OCI-LY7 (cell line): ENCODE measurements around the gene RNF186. TPM values are rescaled to one million over a fixed set of nuclear protein-coding genes. Genes with fewer than 3 reads are reported as not detected.
A peak's percentile ranks its signal among the peaks of the same experiment; 100 is the strongest.

ENCODE experiments used
- BruUV-seq: library from RNA; stranded (reverse); fragments of 400-500 nt; replicated peaks from 2 replicates; lab custom pipeline; 2021; lab: Mats Ljungman, UMichigan
- CTCF ChIA-PET: fragments of 300-600 bp; sonication (Branson Sonifier 250); formaldehyde crosslinking; loops from one replicate; lab custom pipeline; 2022; ENCODE audit warnings: antibody characterized with exemption; ENCODE audit not compliant: unreplicated experiment; lab: Charles Lee
- POLR2A ChIA-PET: fragments of 300-600 bp; sonication (Branson Sonifier 250); formaldehyde crosslinking; loops from one replicate; lab custom pipeline; 2022; ENCODE audit warnings: antibody characterized with exemption; lab: Charles Lee
- DNase-seq: peaks from one replicate; pipeline ENCODE4 v3.0.0-alpha.2; 2015; ENCODE audit warnings: low spot score
- H2AFZ ChIP-seq: fragments of 200-600 bp; sonication (generic), shearing (Covaris generic); 2 replicates; pipeline ENCODE4 v1.6.1; 2014; ENCODE audit warnings: mild to moderate bottlenecking, antibody characterized with exemption, low read length, moderate library complexity
- H3K27ac ChIP-seq: fragments of 200-600 bp; sonication (generic); 2 replicates; pipeline ENCODE4 v1.5.1; 2014; ENCODE audit warnings: mixed run types, low read depth, mild to moderate bottlenecking, moderate library complexity, low read length, inconsistent platforms; ENCODE audit not compliant: poor library complexity, severe bottlenecking
- H3K36me3 ChIP-seq: fragments of 200-600 bp; sonication (generic); 2 replicates; pipeline ENCODE4 v1.6.1; 2014; ENCODE audit warnings: mild to moderate bottlenecking, antibody characterized with exemption, low read length, moderate library complexity, mixed read lengths; ENCODE audit not compliant: insufficient read depth
- H3K4me1 ChIP-seq: fragments of 200-600 bp; sonication (generic); 2 replicates; pipeline ENCODE4 v1.5.1; 2014; ENCODE audit warnings: mild to moderate bottlenecking, low read length; ENCODE audit not compliant: insufficient read depth, poor library complexity, severe bottlenecking
- H3K4me2 ChIP-seq: fragments of 200-600 bp; sonication (generic); 2 replicates; pipeline ENCODE4 v1.6.1; 2014; ENCODE audit warnings: mild to moderate bottlenecking, low read length
- H3K4me3 ChIP-seq: fragments of 200-600 bp; sonication (generic); 2 replicates; pipeline ENCODE4 v1.5.1; 2014; ENCODE audit warnings: mild to moderate bottlenecking, low read depth, low read length; ENCODE audit not compliant: poor library complexity, severe bottlenecking
- H3K79me2 ChIP-seq: fragments of 200-600 bp; sonication (generic); 2 replicates; pipeline ENCODE4 v1.6.1; 2016; ENCODE audit warnings: low read depth, mild to moderate bottlenecking, low read length, moderate library complexity, mixed read lengths; ENCODE audit not compliant: insufficient read depth
- H3K9me2 ChIP-seq: fragments of 200-600 bp; sonication (generic); 2 replicates; pipeline ENCODE4 v1.6.1; 2016; ENCODE audit warnings: mild to moderate bottlenecking, low read length, mixed read lengths; ENCODE audit not compliant: insufficient read depth
- H3K9me3 ChIP-seq: fragments of 200-600 bp; sonication (generic); 2 replicates; pipeline ENCODE4 v1.6.1; 2014; ENCODE audit warnings: mild to moderate bottlenecking, mixed run types, low read length, mixed read lengths
- H4K20me1 ChIP-seq: fragments of 200-600 bp; sonication (generic); 2 replicates; pipeline ENCODE4 v1.6.1; 2014; ENCODE audit warnings: mild to moderate bottlenecking, antibody characterized with exemption, low read length, moderate library complexity, mixed read lengths; ENCODE audit not compliant: insufficient read depth
- CTCF ChIP-seq: fragments of 200-600 bp; sonication (generic); conservative IDR thresholded peaks from 2 replicates; pipeline ENCODE4 v1.5.1; 2014; ENCODE audit warnings: mild to moderate bottlenecking, antibody characterized with exemption, low read length, moderate library complexity, mixed read lengths
- EZH2phosphoT487 ChIP-seq: fragments of 200-600 bp; sonication (generic); IDR thresholded peaks from 2 replicates; pipeline ENCODE4 v1.6.1; 2018; ENCODE audit warnings: low read depth, borderline replicate concordance, mild to moderate bottlenecking, mixed run types, antibody characterized with exemption, low read length, moderate library complexity, mixed read lengths
- intact Hi-C: fragments of 100-400 bp; cut with micrococcal nuclease; formaldehyde crosslinking; loops from one replicate; pipeline ENCODE4 v1.10.0; 2022; ENCODE audit not compliant: unreplicated experiment
- total RNA-seq, 2 experiments: library from RNA; depleted of rRNA in 1 of 2; stranded (reverse); fragments of >200 nt in 1 of 2; shearing (Covaris generic) in 1 of 2; gene quantifications; 2 replicates each; pipeline ENCODE4 v1.2.3, GENCODE V29; 2014 to 2022

Gene RNF186
- total RNA-seq, 2 experiments from 2014 or later, result not detected

DNA sequence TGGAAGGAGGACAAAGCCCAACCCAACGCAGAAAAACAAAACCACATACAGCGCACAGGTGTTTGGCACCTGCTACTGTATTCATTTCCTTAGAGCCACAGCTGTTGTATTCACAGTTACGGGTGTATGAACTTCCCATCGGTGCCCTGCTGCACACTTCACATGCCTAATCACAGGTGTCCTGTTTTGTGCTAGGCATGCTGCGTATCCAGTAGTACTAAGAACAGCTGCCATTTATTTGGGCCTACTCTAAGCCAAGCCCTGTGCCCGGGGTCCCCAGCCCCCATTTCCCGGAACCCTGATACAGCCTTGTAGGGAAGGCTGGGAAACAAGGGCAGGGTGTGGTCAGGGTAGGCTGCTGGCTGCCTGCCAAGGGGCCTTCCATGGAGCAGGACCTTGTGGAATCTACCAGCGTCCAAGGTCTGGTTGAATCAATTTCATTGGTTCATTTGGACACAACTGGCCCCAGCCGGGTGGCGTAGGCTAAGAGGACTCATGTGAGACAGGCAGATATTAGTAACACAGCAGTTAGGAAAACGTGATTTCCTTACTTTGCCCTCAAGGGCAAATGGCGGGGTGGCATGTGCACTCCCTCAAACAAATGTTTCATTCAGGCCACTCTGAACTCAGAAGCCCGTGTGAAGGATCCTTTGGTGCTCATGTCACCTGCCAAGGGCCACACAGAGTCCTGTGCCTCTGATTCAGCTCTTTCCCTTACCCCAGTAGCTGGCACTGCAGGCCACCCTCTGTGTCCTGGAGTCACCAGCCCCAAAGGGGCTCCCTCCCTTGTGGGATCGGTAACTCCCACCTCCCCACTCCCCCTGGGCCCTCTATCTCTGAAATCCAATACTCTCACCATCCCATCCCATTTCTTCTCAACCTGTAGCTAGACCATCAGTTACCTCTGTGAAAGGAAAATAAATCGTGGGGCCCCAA lies 986 bp upstream of the RNF186 start:
- Histone ChIP-seq H3K4me3 (no peak overlapping the region), H3K4me1 (peaks cover 24% of the 10 kb centered on the region), H3K4me2 (peak overlapping the region; percentile 39), H2AFZ (no peak overlapping the region), H3K9me2 (no peaks in the 10 kb centered on the region), H3K27ac (peak overlapping the region; percentile 56), H4K20me1 (no peaks in the 10 kb centered on the region), H3K79me2 (no peaks in the 10 kb centered on the region), H3K9me3 (no peaks in the 10 kb centered on the region), H3K36me3 (no peaks in the 10 kb centered on the region)
- intact Hi-C loops, result loop anchor here (2.0 to 5.0 kb wide), 2 partner anchors 15 to 1334 kb away; partner anchors contain the start of gene KLHDC7A
- TF ChIP-seq CTCF, result no peak
- no peak for TF ChIP-seq EZH2phosphoT487
- BruUV-seq, result no TSS peak
- CTCF ChIA-PET, result interaction anchor here (0.6 kb wide), 1 partner anchor 153 kb away, joined by 4 read pairs; no protein-coding TSS in a partner anchor
- POLR2A ChIA-PET, result interaction anchor here (0.7 kb wide), 1 partner anchor 12 kb away, joined by 4 read pairs; no protein-coding TSS in a partner anchor
- DNase-seq, result peak; percentile 94

- intact Hi-C loops, result loop anchor here (2.0 kb wide), 1 partner anchor 13 kb away; no protein-coding TSS in a partner anchor
- DNase-seq, result no peak
- no peak overlapping the region for H3K27ac ChIP-seq
- H2AFZ ChIP-seq, result no peak overlapping the region
- H3K4me1 ChIP-seq, result peaks cover 24% of the 10 kb centered on the region
- ChIA-PET CTCF (no interaction called here), POLR2A (no interaction called here)
- H3K79me2 ChIP-seq, result no peaks in the 10 kb centered on the region
- H3K4me2 ChIP-seq, result no peak overlapping the region
- no peaks in the 10 kb centered on the region for H3K9me2 ChIP-seq
- no peak overlapping the region for H3K4me3 ChIP-seq
- H4K20me1 ChIP-seq, result no peaks in the 10 kb centered on the region
- no peaks in the 10 kb centered on the region for H3K9me3 ChIP-seq
- TF ChIP-seq EZH2phosphoT487 (no peak), CTCF (no peak)
- BruUV-seq, result no TSS peak
- H3K36me3 ChIP-seq, result no peaks in the 10 kb centered on the region
These were observed 830 bp downstream of the RNF186 start for GRCh38 chr1:19814244-19814661.

DNA sequence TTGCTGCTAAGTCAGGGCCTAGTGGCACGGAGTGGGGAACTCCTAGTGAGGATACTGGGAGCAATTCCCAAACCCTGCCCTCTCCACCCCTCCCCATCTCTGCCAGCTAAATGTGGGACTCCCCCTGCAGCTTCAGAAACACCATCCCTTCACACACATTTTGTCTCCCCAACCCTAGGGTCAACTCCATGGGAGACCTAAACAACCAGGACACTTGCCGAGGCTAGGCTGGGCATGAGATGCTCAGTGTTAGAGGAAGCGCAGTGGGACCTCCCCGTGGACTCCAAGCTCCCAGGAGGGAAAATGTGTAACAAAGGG lies 1.5 kb downstream of the RNF186 start:
- Histone ChIP-seq H3K9me2 (no peaks in the 10 kb centered on the region), H3K4me2 (no peak overlapping the region), H3K79me2 (no peaks in the 10 kb centered on the region), H3K9me3 (no peaks in the 10 kb centered on the region), H3K4me1 (peaks cover 24% of the 10 kb centered on the region), H2AFZ (no peak overlapping the region), H3K4me3 (no peak overlapping the region), H4K20me1 (no peaks in the 10 kb centered on the region), H3K36me3 (no peaks in the 10 kb centered on the region), H3K27ac (no peak overlapping the region)
- intact Hi-C loops, result no loop called here
- DNase-seq, result no peak
- ChIA-PET POLR2A (no interaction called here), CTCF (no interaction called here)
- no peak for TF ChIP-seq EZH2phosphoT487
- no peak for TF ChIP-seq CTCF
- BruUV-seq, result no TSS peak
